Measurements from ENCODE around the gene PTPRN2.

PTPRN2 gene

DNA sequence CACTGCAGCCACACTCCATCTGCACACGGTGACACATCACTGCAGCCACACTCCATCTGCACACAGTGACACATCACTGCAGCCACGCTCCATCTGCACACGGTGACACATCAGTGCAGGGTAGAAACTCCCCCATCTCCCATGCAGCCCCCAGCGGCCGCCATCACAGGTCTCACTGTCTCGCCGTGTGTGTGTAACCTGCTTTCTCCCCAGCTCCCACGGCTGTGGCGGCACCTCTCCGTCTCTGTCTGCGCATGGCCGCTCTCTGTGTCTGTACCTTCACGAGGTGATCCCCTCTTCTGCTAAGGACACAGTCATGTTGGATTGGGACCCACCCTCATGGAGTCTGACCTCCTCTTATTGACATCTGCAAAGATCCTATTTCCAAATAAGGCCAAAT lies 527.4 kb downstream of the PTPRN2 start:
- DNase-seq (ENCODE audit: extremely low spot score) = no peak
- CTCF ChIA-PET = no interaction called here
- TF ChIP-seq FOXA1 (IDR thresholded peaks at IDR 0.05) (no peak), FOXK2 (IDR thresholded peaks at IDR 0.05) (no peak), SP1 (IDR thresholded peaks at IDR 0.05) (no peak), NFRKB (IDR thresholded peaks at IDR 0.05) (no peak), ELF4 (IDR thresholded peaks at IDR 0.05) (no peak), ZNF384 (IDR thresholded peaks at IDR 0.05) (no peak), ARNT (IDR thresholded peaks at IDR 0.05) (no peak), TARDBP (IDR thresholded peaks at IDR 0.05) (no peak), PKNOX1 (IDR thresholded peaks at IDR 0.05) (no peak), L3MBTL2 (conservative IDR thresholded peaks at IDR 0.05) (no peak), FOXM1 (IDR thresholded peaks at IDR 0.05; ENCODE audit: borderline replicate concordance) (no peak), CTBP1 (IDR thresholded peaks at IDR 0.05; ENCODE audit: borderline replicate concordance) (no peak)
- POLR2A ChIA-PET = no interaction called here

DNA sequence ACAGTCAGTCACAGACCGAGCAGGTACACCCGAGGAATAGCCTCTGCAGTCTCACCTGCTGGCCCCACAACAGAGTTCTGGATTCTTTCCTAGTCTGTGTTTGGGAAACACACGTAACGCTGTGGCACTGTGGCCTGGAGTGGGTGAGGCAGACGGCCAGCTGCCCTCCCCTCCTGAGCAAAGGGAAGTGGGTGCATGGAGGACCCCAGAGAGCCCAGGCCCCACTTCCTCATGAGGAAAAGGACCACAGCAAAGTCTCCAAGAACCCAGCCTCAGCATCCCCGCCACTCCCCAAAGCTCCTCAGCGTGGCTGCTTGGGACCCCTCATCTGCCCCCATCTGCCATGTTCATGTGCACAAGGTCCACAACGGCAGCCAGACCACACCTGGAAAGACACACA lies 530.2 kb downstream of the PTPRN2 start:
- no peak for TF ChIP-seq FOXA1 (IDR thresholded peaks at IDR 0.05)
- no peak for TF ChIP-seq TARDBP (IDR thresholded peaks at IDR 0.05)
- TF ChIP-seq HDGF (IDR thresholded peaks at IDR 0.05; ENCODE audit: borderline replicate concordance) = no peak
- no peak for TF ChIP-seq L3MBTL2 (conservative IDR thresholded peaks at IDR 0.05)
- TF ChIP-seq SP1 (IDR thresholded peaks at IDR 0.05) = no peak
- no peak for TF ChIP-seq ZNF384 (IDR thresholded peaks at IDR 0.05)
- TF ChIP-seq ARNT (IDR thresholded peaks at IDR 0.05) = no peak
- TF ChIP-seq CTBP1 (IDR thresholded peaks at IDR 0.05; ENCODE audit: borderline replicate concordance) = no peak
- no peak for TF ChIP-seq LEF1 (IDR thresholded peaks at IDR 0.05; ENCODE audit: borderline replicate concordance)
- no peak for TF ChIP-seq SUZ12 (IDR thresholded peaks at IDR 0.05)
- TF ChIP-seq BHLHE40 (IDR thresholded peaks at IDR 0.05; ENCODE audit: borderline replicate concordance) = no peak
- TF ChIP-seq NFRKB (IDR thresholded peaks at IDR 0.05) = no peak
- no peak for TF ChIP-seq FOXM1 (IDR thresholded peaks at IDR 0.05; ENCODE audit: borderline replicate concordance)
- TF ChIP-seq ELF4 (IDR thresholded peaks at IDR 0.05) = no peak
- no peak for TF ChIP-seq PKNOX1 (IDR thresholded peaks at IDR 0.05)
- ChIA-PET POLR2A (no interaction called here), CTCF (no interaction called here)
- DNase-seq (ENCODE audit: extremely low spot score) = no peak

GRCh38 chr7:158056761-158057160 lies 530.9 kb downstream of the PTPRN2 start:
- ChIA-PET CTCF (no interaction called here), POLR2A (no interaction called here)
- TF ChIP-seq SUZ12 (IDR thresholded peaks at IDR 0.05) (no peak), HDGF (IDR thresholded peaks at IDR 0.05; ENCODE audit: borderline replicate concordance) (no peak), L3MBTL2 (conservative IDR thresholded peaks at IDR 0.05) (no peak), ELF4 (IDR thresholded peaks at IDR 0.05) (no peak), FOXK2 (IDR thresholded peaks at IDR 0.05) (no peak), TARDBP (IDR thresholded peaks at IDR 0.05) (no peak), FOXA1 (IDR thresholded peaks at IDR 0.05) (no peak), PKNOX1 (IDR thresholded peaks at IDR 0.05) (no peak), LEF1 (IDR thresholded peaks at IDR 0.05; ENCODE audit: borderline replicate concordance) (no peak), SP1 (IDR thresholded peaks at IDR 0.05) (no peak), BHLHE40 (IDR thresholded peaks at IDR 0.05; ENCODE audit: borderline replicate concordance) (no peak), ZNF384 (IDR thresholded peaks at IDR 0.05) (no peak), FOXM1 (IDR thresholded peaks at IDR 0.05; ENCODE audit: borderline replicate concordance) (no peak), NFRKB (IDR thresholded peaks at IDR 0.05) (no peak), ARNT (IDR thresholded peaks at IDR 0.05) (no peak), CTBP1 (IDR thresholded peaks at IDR 0.05; ENCODE audit: borderline replicate concordance) (no peak)
- no peak for DNase-seq (ENCODE audit: extremely low spot score)

- TF ChIP-seq HDGF (IDR thresholded peaks at IDR 0.05; ENCODE audit: borderline replicate concordance) (no peak), ZNF384 (IDR thresholded peaks at IDR 0.05) (no peak), NFRKB (IDR thresholded peaks at IDR 0.05) (no peak)
- CTCF ChIA-PET = no interaction called here
- DNase-seq (ENCODE audit: extremely low spot score) = no peak
- POLR2A ChIA-PET = no interaction called here
These were observed 531.7 kb downstream of the PTPRN2 start for GRCh38 chr7:158055726-158056510.

GRCh38 chr7:158054611-158055010 lies 533.0 kb downstream of the PTPRN2 start:
- TF ChIP-seq SUZ12 (IDR thresholded peaks at IDR 0.05) = no peak
- no peak for TF ChIP-seq FOXA1 (IDR thresholded peaks at IDR 0.05)
- TF ChIP-seq CTBP1 (IDR thresholded peaks at IDR 0.05; ENCODE audit: borderline replicate concordance) = no peak
- no peak for TF ChIP-seq NFRKB (IDR thresholded peaks at IDR 0.05)
- TF ChIP-seq ELF4 (IDR thresholded peaks at IDR 0.05) = no peak
- no peak for TF ChIP-seq L3MBTL2 (conservative IDR thresholded peaks at IDR 0.05)
- TF ChIP-seq PKNOX1 (IDR thresholded peaks at IDR 0.05) = no peak
- no peak for DNase-seq (ENCODE audit: extremely low spot score)
- ChIA-PET CTCF (no interaction called here), POLR2A (no interaction called here)

DNA sequence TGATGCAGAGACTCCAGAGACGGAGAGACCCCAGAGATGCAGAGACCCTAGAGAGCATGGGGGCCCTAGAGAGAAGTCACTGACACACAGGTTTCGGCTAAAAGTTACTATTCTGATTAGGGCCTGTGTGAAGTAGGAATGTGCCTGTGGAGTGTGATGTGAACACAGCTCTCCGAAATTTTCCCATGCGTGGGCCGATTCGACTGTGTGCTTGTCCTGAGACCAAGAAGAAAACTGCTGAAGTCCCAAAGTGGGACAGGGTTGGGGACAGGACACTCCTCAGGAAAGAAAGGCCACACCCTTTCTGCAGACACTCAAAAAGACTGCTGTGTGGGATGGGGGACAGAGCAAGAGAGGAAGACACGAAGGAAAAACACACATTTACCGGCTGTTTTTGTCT lies 533.5 kb downstream of the PTPRN2 start:
- DNase-seq (ENCODE audit: extremely low spot score) = no peak
- TF ChIP-seq L3MBTL2 (conservative IDR thresholded peaks at IDR 0.05) (no peak), SP1 (IDR thresholded peaks at IDR 0.05) (no peak), ELF4 (IDR thresholded peaks at IDR 0.05) (no peak), FOXK2 (IDR thresholded peaks at IDR 0.05) (no peak), HDGF (IDR thresholded peaks at IDR 0.05; ENCODE audit: borderline replicate concordance) (no peak), CTBP1 (IDR thresholded peaks at IDR 0.05; ENCODE audit: borderline replicate concordance) (no peak), SUZ12 (IDR thresholded peaks at IDR 0.05) (no peak), TARDBP (IDR thresholded peaks at IDR 0.05) (no peak), BHLHE40 (IDR thresholded peaks at IDR 0.05; ENCODE audit: borderline replicate concordance) (no peak), FOXM1 (IDR thresholded peaks at IDR 0.05; ENCODE audit: borderline replicate concordance) (no peak), NFRKB (IDR thresholded peaks at IDR 0.05) (no peak), ZNF384 (IDR thresholded peaks at IDR 0.05) (no peak), PKNOX1 (IDR thresholded peaks at IDR 0.05) (no peak), LEF1 (IDR thresholded peaks at IDR 0.05; ENCODE audit: borderline replicate concordance) (no peak)
- POLR2A ChIA-PET = no interaction called here
- CTCF ChIA-PET = no interaction called here
